RWPE1 (cell line): ENCODE measurements around the gene ACY1.
A peak's percentile ranks its signal among the peaks of the same experiment; 100 is the strongest.

ENCODE experiments used
- CTCF ChIA-PET: fragments of 350-600 bp; sonication (Branson Sonifier 250); formaldehyde crosslinking; extraction: SDS; loops from one replicate; lab custom pipeline; 2021; lab: Yijun Ruan, JAX
- POLR2A ChIA-PET: fragments of 400-600 bp; formaldehyde crosslinking; extraction: SDS; loops from one replicate; lab custom pipeline; 2020; ENCODE audit warnings: antibody characterized with exemption; ENCODE audit not compliant: low non-redundant PET; lab: Yijun Ruan, JAX
- DNase-seq: peaks from one replicate; pipeline ENCODE4 v3.0.0; 2012; ENCODE audit warnings: low spot score
- H3K27ac ChIP-seq: fragments of 450-650 bp; 2 replicates; pipeline ENCODE4 v1.5.1; 2017
- CTCF ChIP-seq: fragments of 450-650 bp; conservative IDR thresholded peaks from 2 replicates; pipeline ENCODE4 v1.5.1; 2017; ENCODE audit warnings: low read depth, mild to moderate bottlenecking

The ACY1 gene

GRCh38 chr3:51942603-51943450 is 40.5 kb upstream of the ACY1 start:
- peak overlapping the region; percentile 91 for H3K27ac ChIP-seq
- CTCF ChIA-PET: interaction anchor here (0.6 to 1.1 kb wide), 5 partner anchors 13 to 333 kb away, joined by 3 to 5 read pairs (median 3); partner anchors contain the start of genes ABHD14B and GPR62
- POLR2A ChIA-PET: interaction anchor here (0.8 kb wide), 1 partner anchor 397 kb away, joined by 4 read pairs; no protein-coding TSS in a partner anchor
- no peak for TF ChIP-seq CTCF
- DNase-seq: peak; percentile 80

- ChIA-PET POLR2A (no interaction called here), CTCF (interaction anchor here (0.6 to 1.1 kb wide), 3 partner anchors 12 to 179 kb away, joined by 3 read pairs; partner anchors contain the start of gene GPR62)
- no peak for TF ChIP-seq CTCF
- H3K27ac ChIP-seq: peak overlapping the region; percentile 91
- no peak for DNase-seq
Measured at GRCh38 chr3:51943451-51944391, 39.6 kb upstream of the ACY1 start.

- POLR2A ChIA-PET: no interaction called here
- TF ChIP-seq CTCF: no peak
- DNase-seq: no peak
- H3K27ac ChIP-seq: peak overlapping the region; percentile 91
- CTCF ChIA-PET: interaction anchor here (0.7 kb wide), 1 partner anchor 178 kb away, joined by 3 read pairs; no protein-coding TSS in a partner anchor
Measured at GRCh38 chr3:51944451-51945021, 38.8 kb upstream of the ACY1 start.

GRCh38 chr3:51945031-51945840 is 38.1 kb upstream of the ACY1 start:
- no peak for TF ChIP-seq CTCF
- CTCF ChIA-PET: interaction anchor here (1.3 kb wide), 1 partner anchor 29 kb away, joined by 6 read pairs; the partner anchor contains the start of gene ABHD14B
- no peak for DNase-seq
- peak overlapping the region; percentile 91 for H3K27ac ChIP-seq
- POLR2A ChIA-PET: no interaction called here

GRCh38 chr3:51945926-51946705 is 37.2 kb upstream of the ACY1 start:
- no peak for DNase-seq
- TF ChIP-seq CTCF: no peak
- 0 out of 2 replicates have a peak overlapping the region, but pooled peaks have one; percentile 91 for H3K27ac ChIP-seq
- ChIA-PET POLR2A (no interaction called here), CTCF (interaction anchor here (1.3 kb wide), 1 partner anchor 28 kb away, joined by 6 read pairs; the partner anchor contains the start of gene ABHD14B)
